Adrenal gland (tissue), 12 donors: ENCODE measurements around the gene ANAPC2. TPM values are rescaled to one million over a fixed set of nuclear protein-coding genes. Genes with fewer than 3 reads are reported as not detected.

Experiments used
- DNase-seq, 7 donors: peaks; one replicate each; pipeline ENCODE4 v3.0.0-alpha.2; 2019 to 2020
- H3K27ac ChIP-seq, 5 donors: fragments of 200-600 bp; sonication (generic) in 4 of 5; 1 replicate in 3 of 5; 2 replicates in 2 of 5; pipeline versions ENCODE4 v1.5.1 to v1.8.0; 2016 to 2020; ENCODE audit warnings: mild to moderate bottlenecking in 1 of 5
- H3K27me3 ChIP-seq: fragments of 200-600 bp; 2 replicates; pipeline ENCODE4 v1.8.0; 2021
- H3K36me3 ChIP-seq, 2 donors: fragments of 200-600 bp; replicated peaks in 1 of 2; 1 replicate in 1 of 2; 2 replicates in 1 of 2; pipeline versions ENCODE4 v1.5.1 to v1.8.0; 2018 to 2022
- H3K4me1 ChIP-seq, 2 donors: fragments of 200-600 bp; replicated peaks in 1 of 2; 1 replicate in 1 of 2; 2 replicates in 1 of 2; pipeline versions ENCODE4 v1.5.1 to v1.8.0; 2018 to 2021
- H3K4me3 ChIP-seq, 4 donors: fragments of 200-600 bp; sonication (generic) in 3 of 4; one replicate each; pipeline ENCODE4 v1.5.1; 2016 to 2018
- H3K9me3 ChIP-seq, 3 donors: fragments of 200-600 bp; sonication (generic) in 1 of 3; replicated peaks in 1 of 3; 1 replicate in 2 of 3; 2 replicates in 1 of 3; pipeline versions ENCODE4 v1.5.1 to v1.8.0; 2016 to 2021
- CTCF ChIP-seq, 6 experiments: fragments of 450-650 bp in 4 of 6; fragments of 200-600 bp in 2 of 6; sonication (generic) in 1 of 6; IDR thresholded peaks; 1 replicate in 5 of 6; 2 replicates in 1 of 6; pipeline versions ENCODE4 v1.5.1 to v1.8.0; 2016 to 2021; ENCODE audit warnings: antibody characterized with exemption in 6 of 6, mild to moderate bottlenecking in 2 of 6, moderate library complexity in 1 of 6
- POLR2A ChIP-seq, 2 donors: fragments of 450-650 bp; IDR thresholded peaks; one replicate each; pipeline ENCODE4 v1.6.1; 2017; ENCODE audit warnings: antibody characterized with exemption in 2 of 2, mild to moderate bottlenecking in 2 of 2, moderate library complexity in 1 of 2
- WGBS, 4 donors: extraction: QIAGEN DNeasy Blood & Tissue Kit in 2 of 4; methylation state at CpG; one replicate each; pipeline versions ENCODE4 v1.1.5 to v1.1.7; 2013 to 2017; 5-methylcytosine and 5-hydroxymethylcytosine counted together
- intact Hi-C, 2 donors: fragments of 100-400 bp; cut with DNase I; formaldehyde crosslinking; loops; one replicate each; pipeline versions ENCODE4 v1.14.1 to v1.15.0; 2022 to 2023
- polyA plus RNA-seq, 3 donors: library from polyadenylated mRNA; stranded (reverse); fragments of 200-250 nt in 2 of 3; fragments of 350-450 nt in 1 of 3; fragmentation: Illumina TruSeq in 1 of 3; extraction: RNeasy Lipid Tissue Mini Kit (QIAGEN cat#74804) in 1 of 3; gene quantifications; one replicate each; pipeline ENCODE4 v1.2.3, GENCODE V29; 2013 to 2014
- total RNA-seq, 9 donors: library from RNA; depleted of rRNA in 4 of 9; stranded (reverse); fragments of >200 nt in 4 of 9; fragments of 120-200 nt in 1 of 9; fragmentation: NEBNext Ultra II Directional in 1 of 9; extraction: Animal tissue kit (Norgen Biotek cat#: 25700) in 1 of 9; gene quantifications; one replicate each; pipeline versions ENCODE4 v1.1.0 to v1.2.4, GENCODE V29; 2013 to 2023
- donor health status: healthy with polysubstance abuse.
- donor health status: Bipolar disorder and iron deficiency.
- donor health status: DM: yes; HTN: yes; CAD: no.
- donor health status: DM: no; HTN: no; CAD: no.
- donor health status: DM: no; HTN: no; CAD: no.
- donor health status: DM: yes; HTN: yes; CAD: no.

The ANAPC2 gene
- total and polyA plus RNA-seq, 12 donors = 7.1 to 162 (median 32.0) TPM

- H3K9me3 ChIP-seq = no peaks in the 10 kb centered on the region
- intact Hi-C loops = no loop called here
- peak overlapping the region; percentile 41 to 94 (median 66) for H3K4me3 ChIP-seq
- no peaks in the 10 kb centered on the region for H3K36me3 ChIP-seq
- DNase-seq = peak; percentile 87 to 95 (median 89)
- H3K4me1 ChIP-seq = peaks cover 15 to 26% of the 10 kb centered on the region in 2 donors
- 0 to 1% (median 0%) methylated on average over 7 to 86 of the region's 86 CpGs for WGBS, 4 donors
- H3K27me3 ChIP-seq = peaks cover 1% of the 10 kb centered on the region
- peak in 1 of 6 experiments; percentile 24 for TF ChIP-seq CTCF (IDR thresholded peaks at IDR 0.05)
- TF ChIP-seq POLR2A (IDR thresholded peaks at IDR 0.05) = peak; percentile 44 to 64
- peak overlapping the region in 3 of 5 donors; percentile 21 to 66 (median 64) for H3K27ac ChIP-seq
Observed at GRCh38 chr9:137129456-137130175, 58.7 kb downstream of the ANAPC2 start.

GRCh38 chr9:137128862-137129455 is 59.4 kb downstream of the ANAPC2 start:
- intact Hi-C loops = no loop called here
- Histone ChIP-seq H3K36me3 (no peaks in the 10 kb centered on the region), H3K9me3 (no peaks in the 10 kb centered on the region), H3K4me1 (peaks cover 15 to 26% of the 10 kb centered on the region in 2 donors), H3K4me3 (peak overlapping the region; percentile 41 to 94 (median 66)), H3K27me3 (no peaks in the 10 kb centered on the region), H3K27ac (peak overlapping the region in 3 of 5 donors; percentile 21 to 66 (median 64))
- peak in 3 of 7 donors; percentile 35 to 72 (median 41) for DNase-seq
- 16 to 48% (median 29%) methylated on average over 12 to 37 of the region's 37 CpGs for WGBS, 4 donors
- no peak for TF ChIP-seq POLR2A (IDR thresholded peaks at IDR 0.05)
- TF ChIP-seq CTCF (IDR thresholded peaks at IDR 0.05) = no peak

- DNase-seq = no peak
- Histone ChIP-seq H3K4me3 (peak overlapping the region in 1 of 4 donors; percentile 81), H3K9me3 (no peaks in the 10 kb centered on the region), H3K36me3 (no peaks in the 10 kb centered on the region), H3K27ac (no peak overlapping the region), H3K27me3 (no peaks in the 10 kb centered on the region), H3K4me1 (peaks cover 15 to 26% of the 10 kb centered on the region in 2 donors)
- intact Hi-C loops = no loop called here
- WGBS, 4 donors = 65 to 71% (median 67%) methylated on average over 18 to 19 of the region's 19 CpGs
- no peak for TF ChIP-seq CTCF (IDR thresholded peaks at IDR 0.05)
- no peak for TF ChIP-seq POLR2A (IDR thresholded peaks at IDR 0.05)
Observed at GRCh38 chr9:137128158-137128861, 60.0 kb downstream of the ANAPC2 start.
